Esophagus mucosa (tissue), 1 donor: ENCODE data around the gene TTC39B. TPM values are rescaled to one million over a fixed set of nuclear protein-coding genes. Genes with fewer than 3 reads are reported as not detected.

ENCODE experiments used
- ATAC-seq: fragments of 200-7000 bp; cut with Tn5 transposase; one replicate; pipeline ENCODE4 v1.9.1; 2020
- total RNA-seq: library from RNA; stranded (reverse); gene quantifications from one replicate; pipeline ENCODE4 v1.2.4, GENCODE V29; 2023
- donor health status: DM: yes; HTN: yes; CAD: no.

Gene TTC39B
- total RNA-seq, 1 donor from 2014 or later, result 26.2 TPM

GRCh38 chr9:15221746-15222145 is 85.3 kb downstream of the TTC39B start:
- no peak for ATAC-seq

GRCh38 chr9:15220658-15221318 is 86.2 kb downstream of the TTC39B start:
- no peak for ATAC-seq

- no peak for ATAC-seq
Measured at GRCh38 chr9:15219546-15219945, 87.5 kb downstream of the TTC39B start.

- ATAC-seq, result no peak
Measured at GRCh38 chr9:15218994-15219393, 88.0 kb downstream of the TTC39B start.

GRCh38 chr9:15213249-15213648 is 93.8 kb downstream of the TTC39B start:
- ATAC-seq, result no peak

- no peak for ATAC-seq
Measured at GRCh38 chr9:15211815-15212495, 95.1 kb downstream of the TTC39B start.

- peak; percentile 55 for ATAC-seq
Measured at GRCh38 chr9:15211160-15211814, 95.7 kb downstream of the TTC39B start.

- peak; percentile 18 for ATAC-seq
Measured at GRCh38 chr9:15206903-15207696, 99.9 kb downstream of the TTC39B start.

- ATAC-seq, result no peak
Measured at GRCh38 chr9:15205632-15206420, 101.2 kb downstream of the TTC39B start.

GRCh38 chr9:15203581-15203980 is 103.4 kb downstream of the TTC39B start:
- no peak for ATAC-seq

GRCh38 chr9:15200111-15200510 is 106.9 kb downstream of the TTC39B start:
- ATAC-seq, result no peak

GRCh38 chr9:15192856-15193255 is 114.2 kb downstream of the TTC39B start:
- ATAC-seq, result no peak

- ATAC-seq, result no peak
Measured at GRCh38 chr9:15191378-15191777, 115.6 kb downstream of the TTC39B start.

GRCh38 chr9:15189481-15189880 is 117.5 kb downstream of the TTC39B start:
- no peak for ATAC-seq

- ATAC-seq, result no peak
Measured at GRCh38 chr9:15187589-15187988, 119.4 kb downstream of the TTC39B start.

GRCh38 chr9:15182730-15183129 is 124.3 kb downstream of the TTC39B start:
- no peak for ATAC-seq

GRCh38 chr9:15182101-15182551 is 124.9 kb downstream of the TTC39B start:
- ATAC-seq, result no peak

GRCh38 chr9:15180124-15180523 is 126.9 kb downstream of the TTC39B start:
- ATAC-seq, result no peak

GRCh38 chr9:15178631-15179030 is 128.4 kb downstream of the TTC39B start:
- ATAC-seq, result no peak

GRCh38 chr9:15176836-15177235 is 130.2 kb downstream of the TTC39B start:
- no peak for ATAC-seq

- ATAC-seq, result no peak
Measured at GRCh38 chr9:15163931-15164330, 143.1 kb downstream of the TTC39B start.

- no peak for ATAC-seq
Measured at GRCh38 chr9:15161753-15162152, 145.3 kb downstream of the TTC39B start.
